EH (cell line): ENCODE data around the gene PPP1R27.

Experiments used
- DNase-seq: peaks from one replicate; pipeline ENCODE4 v3.0.0-alpha.2; 2015; ENCODE audit warnings: low read depth

The PPP1R27 gene

DNA sequence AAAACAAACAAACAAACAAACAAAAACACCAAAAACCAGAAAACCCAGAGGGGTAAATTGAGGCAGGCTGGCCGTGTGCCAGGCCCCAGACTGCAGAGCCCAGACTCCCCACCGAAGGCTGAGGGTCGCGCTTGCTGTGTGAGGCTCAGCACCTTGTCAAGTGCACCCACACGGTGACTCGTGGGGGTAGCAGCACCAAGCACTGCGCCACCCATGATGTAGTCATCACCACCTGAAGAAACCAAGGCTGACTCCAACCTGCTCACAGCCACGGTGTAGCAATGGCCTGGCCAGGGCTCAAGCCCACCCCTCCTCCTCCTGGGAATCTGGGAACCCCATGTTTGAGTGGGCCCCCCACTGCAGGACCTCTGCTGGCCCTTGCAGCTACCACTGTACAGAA lies 13.7 kb downstream of the PPP1R27 start:
- DNase-seq = no peak

GRCh38 chr17:81819708-81820107 lies 15.1 kb downstream of the PPP1R27 start:
- DNase-seq = no peak

DNA sequence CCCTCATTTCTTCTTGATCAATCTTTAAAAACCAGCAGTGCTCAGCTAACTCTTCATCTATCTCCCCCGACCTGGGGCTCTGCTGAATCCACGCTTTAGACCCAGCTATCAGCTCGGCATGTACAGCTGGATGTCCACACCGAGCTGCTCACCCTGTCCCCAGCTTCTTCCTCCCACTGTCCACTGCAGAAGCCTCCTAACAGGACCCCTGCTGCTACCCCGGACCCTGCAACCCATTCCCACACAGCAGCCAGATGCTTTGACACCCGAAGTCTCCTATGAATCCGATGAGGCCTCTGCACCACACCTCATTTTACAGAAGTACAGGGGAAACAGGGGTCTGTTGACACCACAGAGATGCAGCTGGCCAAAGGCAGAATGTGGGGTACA lies 17.1 kb downstream of the PPP1R27 start:
- no peak for DNase-seq

GRCh38 chr17:81815646-81815986 lies 19.2 kb downstream of the PPP1R27 start:
- DNase-seq = no peak

GRCh38 chr17:81814748-81815645 lies 19.9 kb downstream of the PPP1R27 start:
- no peak for DNase-seq

GRCh38 chr17:81813861-81814683 lies 20.8 kb downstream of the PPP1R27 start:
- DNase-seq = no peak

DNA sequence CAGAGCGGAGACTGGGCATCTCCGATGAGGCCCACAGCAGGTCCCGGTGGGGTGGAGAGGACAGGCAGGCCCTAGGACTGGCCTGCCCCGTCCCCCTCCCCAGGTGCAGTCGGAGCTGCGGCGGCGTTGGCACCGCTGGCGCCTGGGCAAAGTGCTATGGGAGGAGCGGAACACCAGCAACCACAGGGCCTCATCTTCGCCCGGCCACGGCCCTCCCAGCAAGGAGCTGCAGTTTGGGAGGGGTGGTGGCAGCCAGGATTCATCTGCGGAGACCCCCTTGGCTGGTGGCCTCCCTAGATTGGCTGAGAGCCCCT lies 21.5 kb downstream of the PPP1R27 start:
- no peak for DNase-seq

DNA sequence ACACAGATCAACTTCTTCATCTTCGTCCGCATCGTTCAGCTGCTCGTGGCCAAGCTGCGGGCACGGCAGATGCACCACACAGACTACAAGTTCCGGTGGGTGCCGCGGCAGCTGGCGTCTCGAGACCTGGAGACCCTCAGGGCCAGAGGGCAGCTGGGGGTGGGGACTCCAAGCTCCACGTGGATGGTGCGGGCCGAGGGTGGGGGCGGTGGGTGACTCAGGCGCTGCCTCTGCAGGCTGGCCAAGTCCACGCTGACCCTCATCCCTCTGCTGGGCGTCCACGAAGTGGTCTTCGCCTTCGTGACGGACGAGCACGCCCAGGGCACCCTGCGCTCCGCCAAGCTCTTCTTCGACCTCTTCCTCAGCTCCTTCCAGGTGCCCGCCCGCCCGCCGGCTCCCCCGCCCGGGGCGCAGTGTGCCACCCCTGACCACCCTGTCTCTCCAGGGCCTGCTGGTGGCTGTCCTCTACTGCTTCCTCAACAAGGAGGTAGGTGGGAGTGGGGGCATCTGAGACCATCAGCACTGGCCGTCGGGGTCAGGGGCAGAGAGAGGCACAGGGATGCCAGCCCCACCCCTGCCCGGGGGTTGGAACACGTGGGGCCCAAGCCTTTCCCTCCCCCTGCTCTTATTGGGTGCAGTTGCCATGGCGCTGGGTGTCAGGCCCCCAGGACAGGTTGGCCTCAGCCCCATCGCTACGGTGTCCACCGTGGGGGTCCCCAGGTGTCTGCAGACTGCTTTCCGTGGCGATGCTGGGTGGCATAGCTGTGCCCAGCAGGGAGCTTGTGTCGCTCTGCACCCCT lies 22.1 kb downstream of the PPP1R27 start:
- no peak for DNase-seq

DNA sequence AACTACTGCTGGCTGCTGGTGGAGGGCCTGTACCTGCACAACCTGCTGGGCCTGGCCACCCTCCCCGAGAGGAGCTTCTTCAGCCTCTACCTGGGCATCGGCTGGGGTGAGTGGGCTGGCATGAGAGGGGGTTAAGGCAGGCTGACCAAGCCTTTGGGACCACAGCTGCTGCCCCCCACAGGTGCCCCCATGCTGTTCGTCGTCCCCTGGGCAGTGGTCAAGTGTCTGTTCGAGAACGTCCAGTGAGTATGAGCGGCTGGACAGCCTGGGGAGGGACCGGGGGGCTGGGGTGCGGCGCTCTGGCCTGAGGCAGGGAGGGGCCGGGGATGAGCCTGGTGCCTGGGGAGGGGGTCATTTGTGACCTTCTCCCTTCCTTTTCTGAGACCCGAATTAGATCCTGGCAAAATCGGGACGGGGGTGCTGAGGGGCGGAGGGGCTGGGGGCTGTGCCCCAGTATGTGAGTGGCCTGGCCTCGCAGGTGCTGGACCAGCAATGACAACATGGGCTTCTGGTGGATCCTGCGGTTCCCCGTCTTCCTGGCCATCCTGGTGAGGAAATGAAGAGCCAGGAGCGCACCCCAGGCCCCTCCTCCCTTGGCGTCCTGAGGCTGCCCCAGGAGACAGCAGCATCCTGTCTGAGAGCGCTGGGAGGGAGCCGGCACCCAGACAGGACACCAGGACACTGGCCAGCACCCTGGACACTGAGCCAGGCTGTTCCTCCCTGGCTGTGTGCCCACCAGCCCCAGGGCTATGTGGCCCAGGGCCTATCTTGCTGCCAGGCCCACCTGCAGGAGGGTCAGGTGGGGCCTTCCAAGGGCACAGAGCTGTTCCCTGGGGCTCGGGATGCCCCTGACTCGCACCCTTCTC lies 22.9 kb downstream of the PPP1R27 start:
- no peak for DNase-seq

GRCh38 chr17:81810892-81811704 lies 23.8 kb downstream of the PPP1R27 start:
- DNase-seq = no peak

GRCh38 chr17:81810476-81810875 lies 24.4 kb downstream of the PPP1R27 start:
- DNase-seq = no peak

- DNase-seq = no peak
These were observed 25.3 kb downstream of the PPP1R27 start for GRCh38 chr17:81809556-81809998.

GRCh38 chr17:81808778-81809555 lies 25.9 kb downstream of the PPP1R27 start:
- no peak for DNase-seq

- DNase-seq = no peak
These were observed 27.0 kb downstream of the PPP1R27 start for GRCh38 chr17:81807839-81808238.

GRCh38 chr17:81807210-81807719 lies 27.6 kb downstream of the PPP1R27 start:
- DNase-seq = no peak

DNA sequence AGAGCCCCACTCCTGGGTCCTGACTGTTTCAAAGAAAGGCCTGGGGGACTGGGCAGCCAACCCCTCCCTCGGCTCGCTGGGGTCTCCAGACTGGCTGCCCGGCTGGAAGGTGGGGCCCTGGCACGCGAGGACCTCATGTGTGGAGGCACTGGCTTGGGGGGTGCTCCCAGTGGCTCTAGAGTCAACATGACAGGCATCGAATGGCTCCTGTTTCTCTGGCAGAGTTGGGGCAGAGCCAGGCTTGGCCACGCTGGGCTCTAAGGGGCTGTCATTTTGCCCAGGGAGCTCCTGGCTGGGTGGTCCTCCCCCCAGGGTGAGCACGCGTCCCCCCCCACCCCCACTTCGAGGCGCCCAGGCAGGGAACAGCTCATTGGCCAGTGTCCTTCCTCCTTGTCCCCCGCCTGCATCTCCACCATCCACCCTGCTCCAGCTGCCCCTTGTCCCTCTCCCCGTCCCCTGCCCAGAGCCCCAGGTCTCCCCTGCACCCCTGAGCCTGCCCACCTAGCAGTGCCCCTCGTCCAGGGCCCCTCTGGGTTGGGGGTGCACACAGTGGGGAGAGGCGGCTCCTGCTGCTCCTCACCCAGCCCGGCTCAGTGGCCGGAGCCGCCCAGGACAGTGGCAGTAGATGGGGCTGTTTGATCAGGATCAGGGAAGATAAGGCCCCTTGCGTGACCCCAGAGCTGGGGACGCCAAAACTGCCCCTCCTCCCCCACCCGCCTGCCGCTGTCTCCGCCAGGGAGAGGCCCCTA lies 28.2 kb downstream of the PPP1R27 start:
- DNase-seq = no peak

DNA sequence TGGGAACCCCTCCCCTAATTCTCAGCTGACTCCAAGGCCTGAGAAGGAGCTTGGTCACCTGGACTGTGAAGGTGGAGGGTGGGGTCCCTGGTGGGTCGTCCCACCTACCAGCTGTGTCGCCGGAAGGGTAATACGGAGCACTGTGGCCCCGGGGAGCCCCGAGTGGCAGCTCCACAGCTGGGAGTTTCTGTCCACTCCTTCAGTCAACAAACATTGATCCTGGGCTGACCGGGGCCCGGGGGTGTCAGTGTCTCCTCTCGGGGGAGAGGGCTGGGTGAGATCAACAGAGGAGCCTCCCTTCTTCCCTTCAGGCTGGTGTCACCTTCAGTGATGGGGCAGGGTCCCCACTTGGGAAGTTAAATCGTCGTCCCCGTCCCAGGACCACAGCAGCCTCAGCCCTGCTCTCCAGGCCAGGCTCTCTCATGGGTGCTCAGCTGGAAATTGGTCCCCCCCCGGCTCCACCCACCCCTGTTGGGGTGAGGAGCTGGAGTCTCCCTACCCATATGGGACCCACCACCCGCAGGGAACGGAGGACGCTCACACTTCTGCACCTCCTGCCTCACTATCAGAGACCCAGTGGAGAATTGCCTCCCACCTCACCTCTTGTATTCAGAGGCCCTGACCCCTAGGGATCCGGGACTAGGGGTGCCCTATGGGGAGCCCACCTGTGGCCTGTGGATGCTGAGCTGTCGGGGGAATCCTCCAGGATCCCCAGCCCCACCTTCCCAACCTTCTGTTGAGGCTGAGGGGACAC lies 29.0 kb downstream of the PPP1R27 start:
- DNase-seq = no peak
